NCI-H345 treated with DMSO at 0.1 percent for 48 hours (cell line): ENCODE results near the gene LAMTOR2.

ENCODE experiments used
- DNase-seq: peaks from one replicate; lab custom pipeline; 2025; ENCODE audit not compliant: unreplicated experiment; lab: John Stamatoyannopoulos, UW

Gene LAMTOR2

DNA sequence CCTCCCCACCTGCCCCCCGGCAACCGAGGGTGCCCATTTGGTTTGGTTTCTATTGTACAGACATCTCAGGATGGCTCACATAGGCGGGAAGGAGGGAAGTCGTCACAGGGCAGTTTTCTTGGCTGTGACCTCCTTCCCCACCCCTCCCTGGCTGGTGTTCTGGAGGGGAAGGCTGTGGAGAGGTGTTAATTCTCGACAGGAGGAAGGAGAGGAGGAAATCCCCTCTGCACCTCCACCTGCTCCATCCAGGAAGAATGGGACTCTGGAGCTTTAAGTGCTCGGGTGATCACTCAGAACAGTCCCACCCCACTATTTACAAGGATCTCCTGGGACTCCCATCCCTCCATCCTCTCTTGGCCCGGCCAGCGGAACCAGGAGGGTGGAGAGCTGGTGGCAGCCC is 20.1 kb downstream of the LAMTOR2 start:
- no peak for DNase-seq

DNA sequence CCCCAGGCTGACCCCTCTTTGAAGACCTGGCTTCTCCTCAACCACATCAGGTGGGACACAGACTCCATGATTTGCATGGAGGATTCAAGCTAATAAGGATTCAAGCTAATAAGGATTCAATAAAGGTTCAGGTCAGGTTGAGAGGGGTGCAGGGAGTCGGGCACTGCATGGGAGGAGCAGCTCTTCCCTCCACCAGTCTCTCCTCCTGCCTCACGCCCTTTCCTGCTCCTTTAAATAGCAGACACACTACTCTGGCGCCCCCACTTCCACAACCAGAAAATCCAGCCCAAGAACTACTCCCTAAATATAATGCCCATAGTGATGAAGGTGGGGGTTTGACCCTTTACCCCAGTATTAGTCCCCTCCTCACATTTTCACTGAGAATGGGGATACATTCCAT is 20.6 kb downstream of the LAMTOR2 start:
- no peak for DNase-seq

DNA sequence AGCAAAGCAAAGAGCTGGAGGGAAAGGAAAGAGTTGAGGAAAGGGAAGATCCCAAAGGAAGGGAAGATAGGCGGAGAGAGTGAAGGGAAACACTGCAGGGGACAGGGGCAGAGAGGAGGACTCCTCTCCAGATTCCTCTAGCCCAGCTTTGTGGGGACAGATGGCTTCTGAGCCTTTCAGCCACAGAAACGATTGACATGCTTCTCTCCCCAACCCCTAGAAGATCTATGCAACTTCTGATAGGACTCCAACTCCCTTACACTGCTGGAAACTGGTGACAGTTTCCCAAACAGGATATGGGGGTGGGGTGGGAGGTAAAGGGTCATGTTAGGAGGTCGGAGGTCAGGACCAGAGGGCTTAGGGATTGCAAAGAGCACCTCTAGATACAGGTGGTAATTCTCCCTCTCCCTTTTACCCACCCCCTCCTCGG is 21.2 kb downstream of the LAMTOR2 start:
- no peak for DNase-seq

DNA sequence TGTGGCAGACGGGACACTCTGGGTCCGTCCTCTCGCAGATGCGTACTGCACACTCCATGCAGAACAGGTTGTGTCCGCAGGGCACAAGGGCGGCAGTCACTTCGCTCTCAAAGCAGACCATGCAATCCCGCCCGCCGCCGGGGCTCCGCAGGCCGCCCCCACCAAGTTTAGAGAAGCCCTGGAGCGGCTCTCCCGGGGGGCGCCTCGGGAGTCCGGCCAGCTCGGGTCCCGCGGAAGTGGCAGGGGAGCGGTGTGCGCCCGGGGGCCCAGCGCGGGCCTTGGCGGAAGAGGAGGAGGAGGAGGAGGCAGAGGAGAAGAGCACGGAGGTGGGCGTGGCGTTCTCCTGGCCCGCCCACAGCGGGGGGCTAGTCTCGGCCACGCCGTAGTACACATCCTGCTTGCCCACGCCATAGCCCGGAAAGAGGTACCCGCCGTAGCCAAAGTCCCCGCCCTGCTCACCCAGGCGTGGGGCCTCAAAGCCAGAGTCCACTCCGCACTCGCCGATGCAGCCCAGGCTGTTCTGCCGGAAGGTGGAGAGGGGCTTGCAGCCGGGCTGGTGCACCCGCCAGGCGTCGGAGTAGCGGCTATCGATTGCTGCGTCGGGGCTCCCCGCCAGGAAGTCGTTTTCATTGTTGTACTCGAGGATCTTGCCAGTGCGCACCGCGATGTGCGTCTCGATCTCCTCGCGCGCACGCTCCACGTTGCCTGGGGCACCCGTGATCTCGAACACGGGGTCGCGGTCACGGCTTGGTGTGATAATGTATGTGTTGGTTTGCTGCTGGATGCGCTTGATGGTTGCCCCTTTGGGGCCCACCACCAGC is 22.2 kb downstream of the LAMTOR2 start:
- DNase-seq: no peak

DNA sequence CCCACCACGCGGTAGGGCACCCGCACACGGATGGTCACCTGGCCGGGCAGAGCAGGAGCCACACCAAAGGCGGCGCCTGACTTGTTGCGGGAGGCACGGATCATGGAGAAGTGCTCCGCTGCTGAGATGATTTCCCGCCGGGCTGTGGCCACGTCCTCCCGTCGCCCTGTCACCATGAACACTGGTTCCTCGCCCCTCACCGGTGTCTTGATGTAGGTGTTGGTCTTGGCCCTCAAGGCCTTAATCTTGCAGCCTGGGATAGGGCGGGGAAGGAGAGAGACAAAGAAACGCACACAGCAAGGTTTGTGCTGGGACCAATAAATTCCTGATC is 22.8 kb downstream of the LAMTOR2 start:
- no peak for DNase-seq

DNA sequence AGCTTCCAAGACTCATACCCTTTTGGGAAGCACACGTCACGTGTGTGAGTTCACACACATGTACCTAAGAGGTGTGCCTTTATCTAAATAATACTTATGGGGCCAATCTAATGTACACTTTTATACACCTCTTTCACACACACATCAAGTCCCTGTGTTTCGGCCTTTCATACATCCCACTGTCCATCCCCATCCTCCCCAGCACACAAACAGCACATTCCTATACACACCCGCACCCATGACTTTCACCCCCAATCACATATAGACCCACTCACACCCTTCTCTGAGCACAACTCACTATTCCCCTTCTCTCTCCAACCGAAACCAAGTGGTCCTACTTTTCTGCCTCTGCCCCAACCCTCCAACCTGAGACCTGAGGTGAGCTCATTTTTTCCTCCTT is 24.1 kb downstream of the LAMTOR2 start:
- no peak for DNase-seq

DNA sequence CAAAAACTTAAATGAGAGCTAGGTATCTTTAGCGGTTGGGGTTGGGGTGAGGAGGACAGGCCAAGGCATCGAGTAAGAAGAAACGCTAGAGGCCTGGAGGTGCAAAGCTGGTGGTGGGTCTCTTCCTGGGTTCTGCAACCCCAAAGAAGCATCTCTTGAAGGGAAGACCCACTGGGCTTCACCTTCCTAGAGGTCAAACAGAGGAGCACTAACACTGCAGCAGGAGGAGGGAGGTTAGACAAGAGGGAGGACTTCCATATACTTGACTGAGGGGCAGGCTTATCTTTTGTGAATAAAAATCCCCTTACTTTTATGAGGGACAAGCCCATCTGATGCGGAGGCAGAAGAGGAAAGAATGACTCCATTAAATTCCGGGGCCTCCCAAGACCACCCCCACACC is 25.2 kb downstream of the LAMTOR2 start:
- no peak for DNase-seq

DNA sequence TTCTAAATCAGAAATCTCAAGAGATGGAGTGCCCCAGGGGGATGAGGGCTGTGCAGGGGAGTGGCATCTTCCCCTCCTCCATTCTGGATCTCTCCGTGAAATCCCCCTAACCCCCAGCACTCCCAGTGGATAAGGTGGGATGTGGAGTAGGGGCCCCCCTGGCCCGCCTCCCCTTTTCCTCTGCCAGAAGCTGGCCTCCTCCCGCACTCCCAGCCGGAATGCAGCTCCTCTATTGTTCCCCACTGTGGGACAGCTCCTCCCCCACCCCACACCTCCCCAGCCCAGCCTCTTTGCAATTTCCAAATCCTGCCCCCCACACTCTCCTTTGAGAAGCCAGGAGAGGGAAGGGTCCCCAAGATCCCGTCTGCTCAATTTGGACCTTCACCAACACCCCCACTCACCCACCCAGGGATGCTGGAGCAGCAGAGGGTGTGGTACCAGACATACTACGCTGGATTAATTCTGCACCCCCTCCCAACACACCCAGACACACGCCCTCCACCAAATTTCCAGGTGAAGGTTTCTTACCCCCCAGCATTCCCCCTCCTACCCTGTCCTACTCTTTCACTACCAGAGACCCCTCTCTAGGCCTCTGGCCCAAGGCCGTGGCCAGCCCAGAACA is 25.8 kb downstream of the LAMTOR2 start:
- DNase-seq: no peak

DNA sequence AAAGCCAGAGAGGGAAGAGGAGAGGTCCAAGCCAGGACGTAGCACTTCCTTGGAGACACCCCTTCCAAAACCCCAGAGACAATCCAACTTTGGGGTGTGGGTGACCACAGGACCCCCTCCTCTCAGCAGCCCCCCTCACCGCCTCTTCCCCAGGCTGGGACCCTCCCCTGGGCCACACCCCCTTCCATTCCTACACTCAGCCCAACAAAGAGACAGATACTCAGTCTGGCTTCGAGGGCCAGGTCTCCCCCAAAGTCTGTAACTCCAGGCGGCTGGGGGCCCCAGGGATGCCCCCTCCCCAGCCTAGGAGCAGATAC is 26.2 kb downstream of the LAMTOR2 start:
- no peak for DNase-seq

DNA sequence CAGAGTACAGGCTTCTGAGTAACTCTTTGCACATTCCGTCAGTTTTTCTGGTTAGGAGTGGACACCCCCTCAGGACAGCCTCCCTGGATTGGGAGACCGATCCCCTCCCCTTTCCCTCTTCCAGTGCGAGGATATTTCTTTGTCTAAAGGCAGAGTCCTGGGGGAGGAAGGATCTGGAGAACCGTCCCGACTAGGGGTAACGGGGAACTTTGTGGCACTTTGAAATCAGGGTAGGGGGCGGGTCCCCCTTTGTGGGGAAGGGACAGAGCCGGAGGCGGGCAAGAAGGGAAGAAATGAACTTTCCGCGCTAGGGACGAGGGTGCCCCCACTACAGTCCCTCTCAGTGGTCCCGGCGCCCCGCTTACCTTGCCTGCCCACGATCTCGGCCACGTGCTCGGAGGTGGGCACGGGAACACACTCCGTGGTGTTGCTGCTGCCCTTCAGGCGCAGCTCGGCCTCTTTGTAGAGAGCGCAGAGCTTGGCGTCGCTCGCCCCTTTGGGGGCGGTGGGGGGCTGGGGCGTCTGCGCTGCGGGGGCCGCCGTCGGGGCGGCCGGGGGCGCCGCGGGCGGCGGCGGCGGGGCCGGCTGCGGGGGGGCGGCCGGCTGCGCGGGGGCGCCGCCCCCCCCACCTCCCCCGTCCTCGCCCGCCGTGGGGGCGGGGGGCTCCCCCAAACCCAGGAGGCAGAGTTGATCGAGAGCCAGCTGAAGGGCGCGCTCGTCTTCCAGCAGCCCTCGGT is 26.8 kb downstream of the LAMTOR2 start:
- peak; percentile 51 for DNase-seq

DNA sequence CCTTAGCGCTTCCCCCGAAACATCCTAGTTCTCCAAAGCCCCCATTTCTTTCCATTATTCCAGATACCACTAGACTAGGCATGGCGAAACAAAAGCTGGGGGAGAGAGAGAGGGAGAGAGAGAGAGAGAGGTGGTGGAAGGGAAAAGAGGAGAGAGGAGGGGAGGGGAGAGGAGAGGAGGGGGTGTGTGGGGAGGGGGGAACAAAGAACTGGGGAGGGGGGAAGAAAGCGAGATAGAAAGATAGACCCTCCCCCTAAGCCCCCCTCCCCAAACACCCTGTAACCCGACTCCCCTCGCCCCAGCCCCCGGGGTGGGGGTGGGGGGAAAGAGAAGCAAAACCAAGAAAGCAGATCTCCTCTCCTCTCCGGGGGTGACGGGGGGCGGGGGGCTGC is 27.3 kb downstream of the LAMTOR2 start:
- DNase-seq: no peak

DNA sequence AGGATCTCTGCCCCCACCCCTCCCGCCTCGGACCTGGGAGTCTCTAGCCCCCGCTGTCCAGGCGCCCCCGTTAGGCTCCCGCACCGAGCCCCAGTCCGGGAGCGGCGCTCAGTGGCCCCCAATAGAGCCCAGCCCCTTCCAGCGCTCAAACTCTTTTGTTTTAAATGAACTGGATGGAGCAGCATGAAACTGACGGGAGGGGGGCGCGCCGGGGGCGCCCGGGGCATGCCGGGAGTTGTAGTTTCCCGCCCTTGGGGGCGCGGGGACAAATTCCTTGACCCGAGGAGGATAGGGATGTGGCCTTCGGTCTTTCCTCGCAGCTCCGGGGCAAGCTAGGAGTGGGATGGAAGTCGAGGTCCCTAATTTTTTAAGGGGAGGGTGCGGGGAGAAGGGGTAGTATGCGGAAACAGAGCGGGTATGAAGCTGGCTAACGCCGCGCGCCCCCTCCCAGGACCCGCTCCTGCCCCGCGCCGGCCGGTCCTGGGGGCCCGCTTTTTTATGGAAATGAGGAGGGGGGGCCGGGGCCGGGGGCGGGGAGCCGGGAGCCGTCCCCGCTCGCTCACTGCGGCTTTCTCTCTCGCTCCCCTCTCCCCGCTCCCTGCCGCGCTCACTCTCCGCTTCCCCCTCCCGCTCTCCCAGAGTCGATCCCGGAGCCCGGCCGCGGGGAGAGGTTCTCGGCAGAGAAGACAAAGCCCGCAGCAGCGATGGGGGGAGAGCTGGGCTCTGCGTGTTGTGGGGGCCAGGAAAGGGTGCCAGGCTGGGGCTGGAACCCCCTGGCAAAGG is 27.9 kb downstream of the LAMTOR2 start, which contains the start of gene MEX3A:
Gene MEX3A, minus strand, starts transcription at position 157 of the 783 bp plus-strand sequence. CDS start 467 bp downstream, outside the sequence.
- peak; percentile 98 for DNase-seq

DNA sequence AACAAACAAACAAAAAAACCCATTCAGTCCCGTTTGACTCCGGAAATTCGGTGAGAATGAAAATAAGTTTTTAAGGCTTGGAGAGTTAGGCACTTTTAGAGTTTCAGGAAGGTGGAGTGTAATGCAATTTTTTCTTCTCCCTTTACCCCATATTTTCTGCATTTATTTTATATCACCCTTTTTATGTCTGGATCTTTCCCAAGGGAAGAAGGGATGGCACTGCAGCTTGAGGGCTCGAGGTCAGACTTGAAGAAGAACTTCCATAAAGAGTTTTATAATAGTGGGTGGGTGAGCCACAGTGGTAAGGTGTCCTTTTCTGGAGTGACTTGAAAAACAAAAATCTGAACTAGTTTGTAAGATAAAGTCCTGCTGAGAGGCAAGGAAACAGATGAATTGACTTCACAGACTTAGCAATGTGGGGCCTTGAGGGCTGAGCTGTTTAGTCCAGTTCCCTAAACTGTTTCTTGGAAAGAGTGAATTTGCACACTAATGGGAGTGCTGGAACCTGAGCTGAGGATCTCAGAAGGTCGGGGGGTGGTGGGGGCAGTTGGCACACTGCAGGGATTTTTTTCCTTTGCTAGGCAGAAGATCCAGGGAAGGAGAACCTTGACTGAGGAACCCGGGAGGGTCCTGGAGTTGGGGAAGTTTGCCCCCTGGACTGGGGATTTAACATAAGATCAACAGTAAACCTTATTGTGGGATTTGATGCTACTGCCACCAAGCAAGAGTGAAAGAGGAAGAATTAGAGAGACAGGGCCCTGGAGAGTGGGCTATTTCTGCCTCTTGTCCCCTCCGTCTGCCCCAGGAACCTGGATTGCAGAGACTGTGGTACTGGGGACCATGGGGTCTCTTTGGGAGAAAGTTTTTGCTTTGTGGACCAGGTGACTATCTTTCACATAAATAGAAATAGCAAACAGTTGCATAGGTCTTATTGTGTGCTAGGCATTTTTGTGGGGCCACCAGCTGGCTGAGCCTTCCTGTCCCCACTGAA is 29.5 kb downstream of the LAMTOR2 start:
- no peak for DNase-seq

DNA sequence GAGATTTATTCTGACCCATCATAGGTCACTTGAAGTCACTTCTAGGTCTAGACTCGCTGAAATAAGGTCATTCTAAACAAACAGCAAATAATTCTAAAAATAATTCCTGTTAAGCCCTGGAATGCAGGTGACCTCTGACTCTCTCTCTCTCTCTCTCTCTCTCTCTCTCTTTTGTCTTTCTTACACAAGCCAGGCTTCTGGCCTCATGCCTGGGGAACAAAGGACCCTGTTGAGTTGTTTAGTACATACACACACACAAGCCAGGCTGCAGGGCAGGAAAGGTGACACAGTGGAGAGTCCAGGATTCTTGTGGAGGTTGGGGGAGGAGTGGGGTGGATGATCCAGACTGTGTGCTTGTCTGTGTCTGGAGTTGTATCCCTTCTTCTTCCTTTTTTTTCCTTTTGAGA is 31.7 kb downstream of the LAMTOR2 start:
- DNase-seq: no peak

DNA sequence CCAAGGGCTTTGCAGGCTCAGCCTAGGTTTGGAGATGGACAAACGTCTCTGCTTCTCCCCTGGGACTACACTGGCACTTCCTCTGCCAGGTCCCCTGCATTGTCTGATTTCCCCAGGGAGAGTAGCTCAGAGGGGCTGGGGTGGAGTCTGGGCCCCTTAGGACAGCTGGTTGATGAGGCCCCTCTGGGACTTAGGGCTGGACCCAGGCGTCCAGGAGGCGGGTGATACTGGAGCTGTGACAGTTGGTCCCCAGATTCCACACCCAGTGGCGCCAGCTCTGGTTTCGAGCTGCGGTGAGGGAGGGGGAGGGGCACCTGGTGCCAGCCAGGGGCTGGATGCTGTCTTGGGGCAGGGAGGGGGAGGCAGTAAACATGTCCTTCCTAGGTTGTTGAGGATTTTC is 35.1 kb downstream of the LAMTOR2 start:
- no peak for DNase-seq

DNA sequence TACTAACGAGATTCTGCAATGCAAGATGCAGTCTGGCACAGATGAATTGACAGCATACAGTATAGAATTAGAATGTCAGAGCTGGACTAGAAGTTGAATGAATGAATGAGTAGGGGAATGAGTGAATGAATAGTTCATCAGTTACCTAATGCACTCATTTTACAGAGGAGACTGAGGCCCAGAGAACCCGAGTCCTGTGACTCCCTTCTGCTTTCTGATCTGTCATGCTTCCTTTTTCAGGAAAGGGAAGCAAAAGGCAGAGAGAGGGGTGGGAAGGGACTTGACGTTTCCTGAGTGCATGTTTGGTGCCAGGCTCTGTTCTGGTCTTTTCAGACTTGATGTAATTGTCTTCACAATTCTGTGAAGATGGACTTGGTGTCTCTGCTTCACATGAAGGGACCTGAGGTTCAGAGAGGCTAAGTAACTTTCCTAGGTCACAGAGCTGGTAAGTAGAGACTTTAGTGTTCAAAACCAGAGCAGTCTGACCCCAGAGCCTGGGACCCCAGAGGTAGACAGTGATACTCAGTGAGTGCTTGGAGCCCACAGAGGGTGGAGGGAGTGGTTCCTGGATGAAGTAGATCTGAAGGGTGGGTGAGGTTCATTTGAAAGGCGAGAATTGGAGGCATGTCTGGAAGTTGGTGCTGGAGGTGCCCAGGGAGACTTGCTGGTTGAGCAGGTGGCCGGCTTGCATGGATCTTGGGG is 35.7 kb downstream of the LAMTOR2 start:
- no peak for DNase-seq

DNA sequence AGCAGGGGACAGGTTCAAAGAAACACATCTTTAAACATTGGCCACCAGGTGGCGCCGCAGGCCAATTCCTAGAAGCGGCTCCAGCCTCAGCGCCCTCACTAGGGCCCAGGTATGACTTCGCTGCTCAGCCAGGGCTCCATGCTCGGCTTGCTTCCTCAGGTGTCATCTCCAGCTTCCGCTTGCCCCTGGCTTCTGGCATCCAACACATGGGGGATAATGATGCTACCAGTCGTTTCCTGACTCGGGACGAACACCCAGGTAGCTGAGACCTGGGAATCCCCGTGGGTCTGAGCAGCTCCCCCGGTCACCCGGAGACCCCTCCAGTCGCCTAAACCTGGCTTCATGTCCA is 36.2 kb downstream of the LAMTOR2 start:
- peak; percentile 99 for DNase-seq

DNA sequence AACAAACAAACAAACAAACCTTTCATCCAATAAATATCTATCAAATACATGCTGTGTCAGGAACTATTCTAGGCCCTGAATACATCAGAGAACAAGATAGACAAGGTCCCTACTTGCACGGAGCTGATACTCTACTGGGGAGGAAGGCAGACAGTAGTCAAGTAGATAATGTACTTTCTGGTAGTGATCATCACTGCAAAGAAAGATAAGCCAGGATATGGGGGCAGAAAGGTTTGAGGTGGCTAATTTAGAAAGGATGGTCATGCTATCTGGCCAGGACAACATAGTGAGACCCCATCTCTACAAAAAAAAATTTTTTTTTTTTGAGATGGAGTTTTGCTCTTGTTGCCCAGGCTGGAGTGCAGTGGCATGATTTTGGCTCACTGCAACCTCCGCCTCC is 37.0 kb downstream of the LAMTOR2 start:
- no peak for DNase-seq

DNA sequence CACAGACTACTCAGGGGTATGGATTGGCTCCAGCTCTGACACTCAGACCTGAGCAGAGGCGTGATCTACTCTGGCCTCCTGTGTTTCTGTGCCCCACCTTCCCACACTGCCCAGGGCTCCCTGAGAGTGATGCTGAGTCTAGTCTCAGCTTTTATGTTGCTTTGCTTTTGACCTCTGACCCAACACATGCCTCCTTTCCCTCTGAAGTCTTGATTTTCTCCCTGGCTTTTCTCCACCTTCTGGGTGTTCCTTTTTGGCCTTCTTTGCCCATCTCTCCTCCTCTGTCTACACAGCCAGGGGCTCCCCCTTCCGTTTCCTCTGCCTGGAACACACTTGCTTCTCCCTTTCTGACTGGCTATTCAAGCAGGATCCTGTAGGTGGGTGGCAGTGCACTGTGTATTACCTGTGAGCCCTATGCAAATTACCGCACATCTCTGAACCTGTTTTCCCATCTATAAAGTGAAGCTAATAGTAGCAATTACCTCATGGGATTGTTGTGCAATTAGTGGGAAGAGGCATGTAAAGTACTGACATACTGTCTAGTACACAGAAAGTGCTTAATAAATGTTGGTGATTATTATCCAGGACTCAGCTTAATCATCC is 41.4 kb downstream of the LAMTOR2 start:
- DNase-seq: no peak
